OCI-M1 (cell line): ENCODE data around the gene ZNF366.
A peak's percentile ranks its signal among the peaks of the same experiment; 100 is the strongest.

Experiments
- DNase-seq: peaks from one replicate; lab custom pipeline; 2025; lab: John Stamatoyannopoulos, UW

The ZNF366 gene

GRCh38 chr5:72441094-72441723 is 66.0 kb downstream of the ZNF366 start:
- DNase-seq, result no peak

GRCh38 chr5:72440207-72440638 is 67.0 kb downstream of the ZNF366 start:
- no peak for DNase-seq

GRCh38 chr5:72439192-72439591 is 68.0 kb downstream of the ZNF366 start:
- DNase-seq, result no peak

- DNase-seq, result no peak
Observed at GRCh38 chr5:72438141-72438540, 69.1 kb downstream of the ZNF366 start.

GRCh38 chr5:72436796-72437471 is 70.3 kb downstream of the ZNF366 start:
- DNase-seq, result peak; percentile 21

- no peak for DNase-seq
Observed at GRCh38 chr5:72434781-72435437, 72.3 kb downstream of the ZNF366 start.

- no peak for DNase-seq
Observed at GRCh38 chr5:72434056-72434780, 73.0 kb downstream of the ZNF366 start.

GRCh38 chr5:72433522-72433921 is 73.7 kb downstream of the ZNF366 start:
- DNase-seq, result peak; percentile 43

- DNase-seq, result no peak
Observed at GRCh38 chr5:72428669-72429068, 78.5 kb downstream of the ZNF366 start.

GRCh38 chr5:72427488-72428437 is 79.4 kb downstream of the ZNF366 start:
- no peak for DNase-seq

GRCh38 chr5:72427016-72427415 is 80.2 kb downstream of the ZNF366 start:
- DNase-seq, result no peak

GRCh38 chr5:72426019-72426418 is 81.2 kb downstream of the ZNF366 start:
- DNase-seq, result peak; percentile 15

- DNase-seq, result no peak
Observed at GRCh38 chr5:72418271-72418670, 88.9 kb downstream of the ZNF366 start.

GRCh38 chr5:72417333-72418062 is 89.7 kb downstream of the ZNF366 start:
- DNase-seq, result no peak

- DNase-seq, result no peak
Observed at GRCh38 chr5:72415616-72416325, 91.4 kb downstream of the ZNF366 start.

GRCh38 chr5:72412283-72413055 is 94.7 kb downstream of the ZNF366 start:
- no peak for DNase-seq

- no peak for DNase-seq
Observed at GRCh38 chr5:72410688-72411295, 96.4 kb downstream of the ZNF366 start.

- no peak for DNase-seq
Observed at GRCh38 chr5:72408603-72409002, 98.6 kb downstream of the ZNF366 start.

GRCh38 chr5:72408127-72408526 is 99.1 kb downstream of the ZNF366 start:
- no peak for DNase-seq
